ENCODE data around the gene PKD1L1.
A peak's percentile ranks its signal among the peaks of the same experiment; 100 is the strongest.
"Not testable (repeated sequence)": the region's sequence is repeated elsewhere in the genome, so short reads cannot be mapped to it uniquely, and the experiment has no call there.

PKD1L1 gene

GRCh38 chr7:47954231-47954911, 6.1 kb upstream of the PKD1L1 start:
- DNase-seq = no peak

- DNase-seq = no peak
Observed at GRCh38 chr7:47953822-47954221, 5.6 kb upstream of the PKD1L1 start.

GRCh38 chr7:47952224-47952623, 4.0 kb upstream of the PKD1L1 start:
- DNase-seq = no peak

GRCh38 chr7:47951374-47951773, 3.1 kb upstream of the PKD1L1 start:
- DNase-seq = no peak

- no peak for DNase-seq
Observed at GRCh38 chr7:47950714-47951113, 2.4 kb upstream of the PKD1L1 start.

- DNase-seq = no peak
Observed at GRCh38 chr7:47949703-47950102, 1.4 kb upstream of the PKD1L1 start.

- DNase-seq = no peak
Observed at GRCh38 chr7:47947355-47947749, 914 bp downstream of the PKD1L1 start.

GRCh38 chr7:47946581-47947354, 1.5 kb downstream of the PKD1L1 start:
- no peak for DNase-seq

- peak; percentile 57 for DNase-seq
Observed at GRCh38 chr7:47945261-47946015, 2.8 kb downstream of the PKD1L1 start.

- DNase-seq = no peak
Observed at GRCh38 chr7:47944536-47945260, 3.6 kb downstream of the PKD1L1 start.

- no peak for DNase-seq
Observed at GRCh38 chr7:47943676-47944474, 4.4 kb downstream of the PKD1L1 start.

GRCh38 chr7:47942651-47943050, 5.6 kb downstream of the PKD1L1 start:
- DNase-seq = not testable (repeated sequence)

GRCh38 chr7:47942132-47942531, 6.1 kb downstream of the PKD1L1 start:
- DNase-seq = no peak

GRCh38 chr7:47941136-47941844, 7.0 kb downstream of the PKD1L1 start:
- DNase-seq = no peak

GRCh38 chr7:47940088-47941013, 7.9 kb downstream of the PKD1L1 start:
- no peak for DNase-seq

- no peak for DNase-seq
Observed at GRCh38 chr7:47939425-47940036, 8.7 kb downstream of the PKD1L1 start.

GRCh38 chr7:47938574-47939165, 9.6 kb downstream of the PKD1L1 start:
- no peak for DNase-seq

- no peak for DNase-seq
Observed at GRCh38 chr7:47937711-47938573, 10.3 kb downstream of the PKD1L1 start.
